GM12875 (cell line): Measurements from ENCODE around the gene ARHGDIA.
"Not testable (repeated sequence)": the region's sequence is repeated elsewhere in the genome, so short reads cannot be mapped to it uniquely, and the experiment has no call there.

Experiments used
- H3K4me3 ChIP-seq: one replicate; pipeline ENCODE4 v1.5.1; 2011; ENCODE audit warnings: low read depth, low read length, control low read depth
- TF ChIP-seq, protein P1 (sequence below): IDR thresholded peaks from 2 replicates; pipeline ENCODE4 v1.5.1; 2011; ENCODE audit warnings: low read depth, mild to moderate bottlenecking, control low read depth, inconsistent platforms, low read length, moderate library complexity, borderline replicate concordance; ENCODE audit not compliant: insufficient read depth

Gene ARHGDIA

GRCh38 chr17:81842725-81843504, 28.2 kb downstream of the ARHGDIA start:
- H3K4me3 ChIP-seq: no peak overlapping the region
- TF ChIP-seq, protein P1, sequence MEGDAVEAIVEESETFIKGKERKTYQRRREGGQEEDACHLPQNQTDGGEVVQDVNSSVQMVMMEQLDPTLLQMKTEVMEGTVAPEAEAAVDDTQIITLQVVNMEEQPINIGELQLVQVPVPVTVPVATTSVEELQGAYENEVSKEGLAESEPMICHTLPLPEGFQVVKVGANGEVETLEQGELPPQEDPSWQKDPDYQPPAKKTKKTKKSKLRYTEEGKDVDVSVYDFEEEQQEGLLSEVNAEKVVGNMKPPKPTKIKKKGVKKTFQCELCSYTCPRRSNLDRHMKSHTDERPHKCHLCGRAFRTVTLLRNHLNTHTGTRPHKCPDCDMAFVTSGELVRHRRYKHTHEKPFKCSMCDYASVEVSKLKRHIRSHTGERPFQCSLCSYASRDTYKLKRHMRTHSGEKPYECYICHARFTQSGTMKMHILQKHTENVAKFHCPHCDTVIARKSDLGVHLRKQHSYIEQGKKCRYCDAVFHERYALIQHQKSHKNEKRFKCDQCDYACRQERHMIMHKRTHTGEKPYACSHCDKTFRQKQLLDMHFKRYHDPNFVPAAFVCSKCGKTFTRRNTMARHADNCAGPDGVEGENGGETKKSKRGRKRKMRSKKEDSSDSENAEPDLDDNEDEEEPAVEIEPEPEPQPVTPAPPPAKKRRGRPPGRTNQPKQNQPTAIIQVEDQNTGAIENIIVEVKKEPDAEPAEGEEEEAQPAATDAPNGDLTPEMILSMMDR: no peak

DNA sequence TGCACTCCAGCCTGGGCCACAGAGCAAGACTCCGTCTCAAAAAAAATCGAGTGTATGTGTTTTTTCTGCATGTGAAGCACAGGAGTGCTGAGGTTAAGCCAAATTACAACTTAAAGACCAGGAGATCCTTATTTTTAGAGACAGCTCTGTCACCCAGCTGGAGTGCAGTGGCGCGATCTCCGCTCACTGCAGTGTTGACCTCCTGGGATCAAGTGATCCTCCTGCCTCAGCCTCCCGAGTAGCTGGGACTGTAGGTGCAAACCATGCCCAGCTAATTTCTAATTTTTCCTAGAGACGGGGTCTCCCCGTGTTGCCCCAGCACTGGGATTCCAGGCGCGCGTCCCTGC, 28.8 kb downstream of the ARHGDIA start:
- TF ChIP-seq, protein P1: no peak
- no peak overlapping the region for H3K4me3 ChIP-seq

GRCh38 chr17:81841866-81842265, 29.3 kb downstream of the ARHGDIA start:
- TF ChIP-seq, protein P1: no peak
- no peak overlapping the region for H3K4me3 ChIP-seq

DNA sequence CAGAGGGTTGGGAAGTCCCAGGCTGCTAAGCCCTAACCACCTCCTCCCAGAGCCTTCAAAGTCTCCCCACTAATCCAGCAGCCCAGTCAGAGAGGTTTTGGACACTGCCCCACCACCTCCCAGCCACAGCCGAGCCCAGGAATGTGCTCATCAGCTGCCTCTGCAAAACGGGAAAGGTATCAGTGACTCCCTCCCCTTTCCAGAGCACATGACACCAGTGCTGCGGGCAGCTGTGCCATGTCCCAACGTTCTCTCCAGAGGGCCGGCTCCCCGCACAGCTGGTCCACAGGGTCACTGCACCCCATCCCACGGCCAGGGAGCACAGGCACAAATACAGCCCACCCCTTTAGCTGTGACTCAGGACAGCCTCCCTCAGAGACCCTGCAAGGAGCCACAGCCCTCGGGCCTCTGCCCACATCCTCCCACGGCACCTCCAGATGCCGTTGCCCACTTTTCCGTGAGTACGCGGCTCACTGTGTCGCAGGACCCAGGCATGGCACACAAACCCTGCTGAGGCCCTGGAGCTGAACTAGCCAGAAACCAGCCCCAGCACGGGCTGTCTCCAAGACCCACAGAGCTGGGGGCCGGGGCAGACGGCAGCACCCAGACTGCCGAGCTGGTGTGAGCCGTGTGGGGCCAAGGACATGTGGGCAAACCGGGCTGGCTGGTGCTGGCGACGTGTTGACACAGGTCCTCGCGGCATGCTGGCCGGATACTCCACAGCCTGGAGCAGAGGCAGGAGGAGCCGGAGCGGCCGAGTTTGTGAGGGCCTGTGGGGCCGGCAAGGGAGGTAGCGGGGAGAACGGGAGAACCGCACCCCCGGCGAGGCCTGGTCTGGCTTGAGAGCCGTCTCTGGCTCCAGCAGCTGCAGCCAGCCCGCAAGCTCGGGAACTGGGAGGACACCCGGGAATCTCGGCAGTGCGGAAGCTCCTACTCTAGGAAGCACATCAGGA, 30.0 kb downstream of the ARHGDIA start:
- TF ChIP-seq, protein P1: no peak
- H3K4me3 ChIP-seq: no peak overlapping the region

DNA sequence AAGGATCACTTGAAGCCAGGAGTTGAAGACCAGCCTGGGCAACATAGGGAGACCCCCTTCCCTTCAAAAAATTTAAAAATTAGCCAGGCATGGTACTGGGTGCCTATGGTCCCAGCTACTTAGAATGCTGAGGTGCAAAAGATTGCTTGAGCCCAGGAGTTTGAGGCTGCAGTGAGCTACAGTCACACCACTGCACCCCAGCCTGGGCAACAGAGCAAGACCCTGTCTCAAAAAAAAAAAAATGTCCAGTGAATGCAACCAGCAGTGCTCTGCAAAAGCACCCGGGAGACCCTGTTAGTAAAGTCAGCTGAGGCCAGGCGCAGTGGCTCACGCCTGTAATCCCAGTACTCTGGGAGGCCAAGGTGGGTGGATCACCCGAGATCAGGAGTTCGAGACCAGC, 31.1 kb downstream of the ARHGDIA start:
- not testable (repeated sequence) for H3K4me3 ChIP-seq

DNA sequence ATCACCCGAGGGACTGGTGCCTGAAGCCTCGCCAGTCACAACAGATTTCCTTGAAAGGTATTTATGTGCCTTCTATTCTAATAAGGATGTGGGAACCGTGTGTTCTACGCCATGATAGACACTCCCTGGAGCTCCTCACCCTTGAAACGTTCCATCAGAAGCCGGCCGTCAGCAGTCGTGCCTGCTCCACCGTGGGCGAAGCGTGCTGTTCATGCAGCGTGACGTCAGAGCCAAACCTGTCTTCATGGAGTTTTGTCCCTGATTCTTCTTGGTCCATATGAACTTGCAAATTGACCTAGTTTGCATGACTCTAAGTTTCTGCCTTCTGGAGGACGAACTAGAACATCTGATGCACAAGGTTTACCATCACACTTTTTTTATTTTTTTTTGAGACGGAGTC, 31.8 kb downstream of the ARHGDIA start:
- TF ChIP-seq, protein P1: no peak
- H3K4me3 ChIP-seq: no peak overlapping the region

DNA sequence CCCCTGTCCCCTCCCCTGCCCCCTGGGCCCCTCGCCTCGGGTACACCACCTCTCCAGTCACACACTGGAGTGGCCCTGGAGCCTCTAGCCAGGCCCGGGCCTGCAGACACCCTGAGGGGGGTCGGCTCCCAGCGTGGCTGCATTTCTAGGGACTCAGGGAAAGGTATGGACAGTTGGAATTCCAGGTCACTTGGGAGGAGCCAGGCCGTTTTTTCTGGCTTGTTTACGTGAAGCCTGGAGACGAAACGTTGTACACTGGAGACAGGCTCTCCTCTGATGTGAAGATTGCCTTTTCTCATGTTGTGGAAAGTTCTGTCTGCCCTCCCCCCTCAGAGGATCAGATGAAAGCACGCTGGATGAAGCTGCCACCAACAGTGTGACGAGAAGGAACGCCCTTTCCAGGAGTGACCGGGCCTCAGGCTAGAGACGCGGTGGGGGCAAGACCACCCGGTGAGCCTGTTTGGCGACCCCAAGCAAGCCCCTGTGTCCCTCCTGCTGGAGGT, 32.3 kb downstream of the ARHGDIA start:
- TF ChIP-seq, protein P1: no peak
- no peak overlapping the region for H3K4me3 ChIP-seq
